Prostate gland (tissue), 2 donors: ENCODE measurements around the gene BRCA2. TPM values are rescaled to one million over a fixed set of nuclear protein-coding genes. Genes with fewer than 3 reads are reported as not detected.

ENCODE experiments used
- DNase-seq: peaks from one replicate; pipeline ENCODE4 v3.0.0-alpha.2; 2019; ENCODE audit warnings: low spot score
- H3K27ac ChIP-seq, 2 donors: fragments of 200-600 bp; sonication (generic); 2 replicates each; pipeline ENCODE4 v1.5.1; 2017 to 2019
- H3K27me3 ChIP-seq: fragments of 200-600 bp; sonication (generic); replicated peaks from 2 replicates; pipeline ENCODE4 v1.5.1; 2019; ENCODE audit not compliant: insufficient read depth
- H3K36me3 ChIP-seq, 2 donors: fragments of 200-600 bp; sonication (generic); 1 replicate in 1 of 2; 2 replicates in 1 of 2; pipeline versions ENCODE4 v1.5.1 to v1.8.1; 2017 to 2019
- H3K4me1 ChIP-seq: fragments of 200-600 bp; sonication (generic); replicated peaks from 2 replicates; pipeline ENCODE4 v1.5.1; 2019
- H3K4me3 ChIP-seq, 2 donors: fragments of 200-600 bp; sonication (generic); 2 replicates each; pipeline ENCODE4 v1.5.1; 2017 to 2019
- H3K9me3 ChIP-seq: fragments of 200-600 bp; sonication (generic); 2 replicates; pipeline ENCODE4 v1.5.1; 2017
- POLR2A ChIP-seq: fragments of 450-650 bp; IDR thresholded peaks from one replicate; pipeline ENCODE4 v1.6.1; 2016; ENCODE audit warnings: antibody characterized with exemption, mild to moderate bottlenecking
- POLR2AphosphoS5 ChIP-seq: sonication (generic); formaldehyde crosslinking; IDR thresholded peaks from one replicate; pipeline ENCODE4 v1.6.1; 2017; ENCODE audit warnings: antibody characterized with exemption
- WGBS: methylation state at CpG from one replicate; pipeline ENCODE4 v1.1.5; 2018; 5-methylcytosine and 5-hydroxymethylcytosine counted together
- intact Hi-C: fragments of 100-400 bp; cut with DNase I; formaldehyde crosslinking; loops from one replicate; pipeline ENCODE4 v1.14.2; 2022
- total RNA-seq, 2 donors: library from RNA; depleted of rRNA; stranded (reverse); fragments of >200 nt; gene quantifications; one replicate each; pipeline ENCODE4 v1.1.0, GENCODE V29; 2016
- TF ChIP-seq, protein P1 (sequence below), 4 experiments: fragments of 200-600 bp in 2 of 4; fragments of 450-650 bp in 2 of 4; sonication (generic) in 2 of 4; IDR thresholded peaks; 1 replicate in 3 of 4; 2 replicates in 1 of 4; pipeline ENCODE4 v1.5.1; 2016 to 2019; ENCODE audit warnings: antibody characterized with exemption in 4 of 4, mild to moderate bottlenecking in 2 of 4, moderate library complexity in 2 of 4

Gene BRCA2
- total RNA-seq, 2 donors from 2014 or later = 1.8 to 6.6 TPM

DNA sequence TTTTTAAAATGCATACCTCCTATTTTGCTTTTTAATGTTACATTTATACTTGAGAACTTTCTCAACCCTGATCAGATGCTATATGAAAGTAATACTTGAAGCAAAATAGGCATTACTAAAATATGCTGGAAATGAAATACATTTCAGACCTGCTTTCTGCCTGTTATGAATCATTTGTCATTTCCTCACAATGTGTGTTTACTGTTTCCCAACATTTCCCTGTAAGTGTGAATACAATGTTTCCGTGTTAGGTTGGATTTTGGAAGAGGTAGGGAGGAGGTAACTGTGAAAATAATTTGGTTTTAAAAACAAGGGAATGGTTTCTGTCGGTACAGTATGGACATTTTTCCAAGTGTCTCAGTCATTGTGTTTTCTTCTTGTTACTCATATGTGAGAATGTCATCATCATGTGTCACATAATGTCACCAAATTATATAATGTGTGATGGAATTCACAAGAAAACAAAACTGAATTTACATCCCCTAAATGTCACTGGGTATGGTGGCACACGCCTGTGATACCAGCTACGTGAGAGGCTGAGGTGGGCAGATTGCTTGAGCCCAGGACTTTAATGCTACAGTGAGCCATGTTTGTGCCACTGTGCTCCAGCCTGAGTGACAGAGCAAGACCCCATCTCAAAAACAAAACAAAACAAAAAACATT lies 43.2 kb upstream of the BRCA2 start:
- Histone ChIP-seq H3K27ac (no peak overlapping the region), H3K4me1 (no peaks in the 10 kb centered on the region), H3K9me3 (no peaks in the 10 kb centered on the region), H3K27me3 (no peaks in the 10 kb centered on the region), H3K4me3 (no peak overlapping the region), H3K36me3 (no peaks in the 10 kb centered on the region)
- 89% methylated on average over 4 of the region's 4 CpGs for WGBS
- no peak for DNase-seq
- TF ChIP-seq, protein P1, sequence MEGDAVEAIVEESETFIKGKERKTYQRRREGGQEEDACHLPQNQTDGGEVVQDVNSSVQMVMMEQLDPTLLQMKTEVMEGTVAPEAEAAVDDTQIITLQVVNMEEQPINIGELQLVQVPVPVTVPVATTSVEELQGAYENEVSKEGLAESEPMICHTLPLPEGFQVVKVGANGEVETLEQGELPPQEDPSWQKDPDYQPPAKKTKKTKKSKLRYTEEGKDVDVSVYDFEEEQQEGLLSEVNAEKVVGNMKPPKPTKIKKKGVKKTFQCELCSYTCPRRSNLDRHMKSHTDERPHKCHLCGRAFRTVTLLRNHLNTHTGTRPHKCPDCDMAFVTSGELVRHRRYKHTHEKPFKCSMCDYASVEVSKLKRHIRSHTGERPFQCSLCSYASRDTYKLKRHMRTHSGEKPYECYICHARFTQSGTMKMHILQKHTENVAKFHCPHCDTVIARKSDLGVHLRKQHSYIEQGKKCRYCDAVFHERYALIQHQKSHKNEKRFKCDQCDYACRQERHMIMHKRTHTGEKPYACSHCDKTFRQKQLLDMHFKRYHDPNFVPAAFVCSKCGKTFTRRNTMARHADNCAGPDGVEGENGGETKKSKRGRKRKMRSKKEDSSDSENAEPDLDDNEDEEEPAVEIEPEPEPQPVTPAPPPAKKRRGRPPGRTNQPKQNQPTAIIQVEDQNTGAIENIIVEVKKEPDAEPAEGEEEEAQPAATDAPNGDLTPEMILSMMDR (IDR thresholded peaks at IDR 0.05) = no peak
- no peak for TF ChIP-seq POLR2AphosphoS5
- no peak for TF ChIP-seq POLR2A
- intact Hi-C loops = no loop called here

- Histone ChIP-seq H3K9me3 (no peaks in the 10 kb centered on the region), H3K27me3 (no peaks in the 10 kb centered on the region), H3K36me3 (peaks cover 0 to 3% of the 10 kb centered on the region in 2 donors), H3K4me3 (no peak overlapping the region), H3K4me1 (no peaks in the 10 kb centered on the region), H3K27ac (no peak overlapping the region)
- intact Hi-C loops = no loop called here
- TF ChIP-seq, protein P1 (IDR thresholded peaks at IDR 0.05) = no peak
- no peak for TF ChIP-seq POLR2AphosphoS5
- TF ChIP-seq POLR2A = no peak
- WGBS = 35% methylated on average over 1 of the region's 1 CpG
- DNase-seq = no peak
Observed at GRCh38 chr13:32277839-32278238, 37.5 kb upstream of the BRCA2 start.

- Histone ChIP-seq H3K4me3 (no peak overlapping the region), H3K9me3 (no peaks in the 10 kb centered on the region), H3K36me3 (peaks cover 0 to 3% of the 10 kb centered on the region in 2 donors), H3K27me3 (no peaks in the 10 kb centered on the region), H3K27ac (no peak overlapping the region), H3K4me1 (no peaks in the 10 kb centered on the region)
- intact Hi-C loops = no loop called here
- no peak for TF ChIP-seq POLR2A
- no peak for TF ChIP-seq POLR2AphosphoS5
- TF ChIP-seq, protein P1 (IDR thresholded peaks at IDR 0.05) = no peak
- DNase-seq = no peak
- WGBS = 79% methylated on average over 3 of the region's 3 CpGs
Observed at GRCh38 chr13:32278426-32278825, 36.9 kb upstream of the BRCA2 start.

GRCh38 chr13:32281096-32281495 lies 34.2 kb upstream of the BRCA2 start:
- TF ChIP-seq POLR2AphosphoS5 (no peak), POLR2A (no peak)
- TF ChIP-seq, protein P1 (IDR thresholded peaks at IDR 0.05) = no peak
- H3K4me1 ChIP-seq = no peaks in the 10 kb centered on the region
- H3K27me3 ChIP-seq = no peaks in the 10 kb centered on the region
- peaks cover 0 to 3% of the 10 kb centered on the region in 2 donors for H3K36me3 ChIP-seq
- no peak overlapping the region for H3K27ac ChIP-seq
- H3K4me3 ChIP-seq = no peak overlapping the region
- no peak for DNase-seq
- no peaks in the 10 kb centered on the region for H3K9me3 ChIP-seq
- intact Hi-C loops = no loop called here
- WGBS = 94% methylated on average over 1 of the region's 1 CpG

DNA sequence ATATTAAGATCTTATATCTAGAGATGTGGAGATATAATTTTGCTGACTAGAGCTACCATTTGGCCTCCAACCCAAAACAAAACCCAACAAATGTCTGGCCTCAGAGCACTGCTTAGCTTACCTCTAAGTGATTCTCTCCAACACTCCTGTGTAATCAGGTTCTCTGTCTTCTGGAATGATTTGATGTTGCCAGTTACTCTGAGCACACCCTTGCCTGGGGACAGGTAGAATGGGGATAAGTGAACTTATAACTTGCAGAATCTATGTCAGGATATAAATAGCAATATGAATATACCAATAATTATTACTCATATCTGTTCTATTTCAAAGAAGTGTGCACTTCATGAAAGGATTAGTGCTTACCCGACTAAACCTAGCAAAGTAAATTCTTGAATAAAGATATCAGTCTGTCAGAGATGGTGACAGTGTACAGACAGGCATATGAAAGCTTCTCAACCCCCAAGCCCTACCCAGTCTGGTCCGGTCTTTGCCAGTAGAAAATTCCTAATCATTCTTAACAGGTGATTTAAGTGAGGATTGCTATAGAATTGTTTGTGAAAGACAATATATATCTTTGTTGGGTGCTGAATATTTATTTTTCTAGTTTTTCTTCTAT lies 33.1 kb upstream of the BRCA2 start:
- no peak for DNase-seq
- TF ChIP-seq, protein P1 (IDR thresholded peaks at IDR 0.05) = no peak
- no peak for TF ChIP-seq POLR2A
- no peak for TF ChIP-seq POLR2AphosphoS5
- Histone ChIP-seq H3K4me1 (no peaks in the 10 kb centered on the region), H3K36me3 (peaks cover 0 to 3% of the 10 kb centered on the region in 2 donors), H3K4me3 (no peak overlapping the region), H3K27me3 (no peaks in the 10 kb centered on the region), H3K27ac (no peak overlapping the region), H3K9me3 (no peaks in the 10 kb centered on the region)
- 88% methylated on average over 2 of the region's 2 CpGs for WGBS
- intact Hi-C loops = no loop called here
